H1 (cell line): Measurements from ENCODE around the gene PVR. TPM values are rescaled to one million over a fixed set of nuclear protein-coding genes. Genes with fewer than 3 reads are reported as not detected.

Source experiments
- CTCF ChIA-PET: fragments of 300-600 bp; sonication (Branson Sonifier 250); formaldehyde crosslinking; loops from one replicate; lab custom pipeline; 2021; ENCODE audit not compliant: partially characterized antibody; lab: Charles Lee
- POLR2A ChIA-PET: fragments of 300-600 bp; sonication (Branson Sonifier 250); formaldehyde crosslinking; loops from one replicate; lab custom pipeline; 2021; ENCODE audit warnings: inconsistent platforms; ENCODE audit not compliant: partially characterized antibody; lab: Charles Lee
- DNase-seq, 2 experiments: peaks; one replicate each; pipeline versions ENCODE4 v3.0.0 to v3.0.0-alpha.2; 2010 to 2022; ENCODE audit warnings: low spot score in 2 of 2, low read depth in 1 of 2, mixed read lengths in 1 of 2
- FAIRE-seq: peaks from 2 replicates; lab custom pipeline; 2011; peaks lifted over from hg19 to GRCh38; lab: Jason Lieb, UNC
- H2AFZ ChIP-seq: 2 replicates; pipeline ENCODE4 v1.8.1; 2012; ENCODE audit warnings: low read length, inconsistent platforms
- H2AK5ac ChIP-seq: 2 replicates; pipeline ENCODE4 v1.6.1; 2013; ENCODE audit warnings: low read depth, low read length
- H2BK120ac ChIP-seq: replicated peaks from 2 replicates; pipeline ENCODE3; 2013; ENCODE audit warnings: low read depth, low read length, inconsistent platforms
- H2BK12ac ChIP-seq: 2 replicates; pipeline ENCODE4 v1.6.1; 2013; ENCODE audit warnings: low read depth, low read length
- H2BK15ac ChIP-seq: 2 replicates; pipeline ENCODE4 v1.6.1; 2013; ENCODE audit warnings: low read length
- H2BK20ac ChIP-seq: 2 replicates; pipeline ENCODE4 v1.6.1; 2013; ENCODE audit warnings: low read length
- H2BK5ac ChIP-seq: 2 replicates; pipeline ENCODE4 v1.6.1; 2013; ENCODE audit warnings: low read depth, low read length
- H3K14ac ChIP-seq: 2 replicates; pipeline ENCODE4 v1.6.1; 2013; ENCODE audit warnings: inconsistent platforms; ENCODE audit not compliant: insufficient read length
- H3K18ac ChIP-seq: 2 replicates; pipeline ENCODE4 v1.6.1; 2013; ENCODE audit warnings: low read length; ENCODE audit errors: extremely low read depth
- H3K23ac ChIP-seq: 2 replicates; pipeline ENCODE4 v1.6.1; 2013; ENCODE audit warnings: inconsistent platforms; ENCODE audit not compliant: insufficient read length
- H3K23me2 ChIP-seq: 2 replicates; pipeline ENCODE4 v1.6.1; 2013; ENCODE audit warnings: low read depth, low read length
- H3K27ac ChIP-seq: 2 replicates; pipeline ENCODE4 v1.6.1; 2011; ENCODE audit warnings: low read depth, low read length, inconsistent platforms
- H3K27me3 ChIP-seq, 4 experiments: replicated peaks in 1 of 4; 1 replicate in 1 of 4; 2 replicates in 3 of 4; pipeline versions ENCODE4 v1.6.1 to v1.8.1; 2011 to 2013; ENCODE audit warnings: low read length in 3 of 4, mild to moderate bottlenecking in 3 of 4, inconsistent platforms in 2 of 4, mixed read lengths in 2 of 4, moderate library complexity in 1 of 4; ENCODE audit not compliant: control insufficient read depth in 3 of 4, insufficient read depth in 3 of 4; ENCODE audit errors: extremely low read depth in 1 of 4
- H3K36me3 ChIP-seq, 4 experiments: 2 replicates each; pipeline versions ENCODE4 v1.6.1 to v1.8.1; 2011 to 2013; ENCODE audit warnings: mild to moderate bottlenecking in 4 of 4, low read length in 3 of 4, moderate library complexity in 2 of 4, control low read depth in 1 of 4, inconsistent platforms in 1 of 4; ENCODE audit not compliant: insufficient read depth in 4 of 4, control insufficient read depth in 2 of 4
- H3K4ac ChIP-seq: replicated peaks from 2 replicates; pipeline ENCODE3; 2013; ENCODE audit warnings: low read length, low read depth, mixed read lengths, inconsistent platforms; ENCODE audit not compliant: insufficient read length
- H3K4me1 ChIP-seq, 4 experiments: replicated peaks in 1 of 4; 1 replicate in 1 of 4; 2 replicates in 3 of 4; pipeline versions ENCODE4 v1.6.1 to v1.8.1; 2011 to 2013; ENCODE audit warnings: low read length in 3 of 4, inconsistent platforms in 2 of 4, mixed read lengths in 1 of 4; ENCODE audit not compliant: insufficient read depth in 4 of 4, control insufficient read depth in 3 of 4
- H3K4me2 ChIP-seq, 2 experiments: 2 replicates each; pipeline versions ENCODE4 v1.6.1 to v1.8.1; 2011 to 2013; ENCODE audit warnings: low read depth in 2 of 2, low read length in 2 of 2, control low read depth in 1 of 2, inconsistent platforms in 1 of 2, mild to moderate bottlenecking in 1 of 2; ENCODE audit not compliant: insufficient read depth in 1 of 2
- H3K4me3 ChIP-seq, 4 experiments: fragments of 200-600, 300-600 bp in 1 of 4; sonication (generic), shearing (Covaris generic), sonication (Bioruptor Twin) in 1 of 4; 2 replicates each; pipeline versions ENCODE4 v1.5.1 to v1.8.1; 2011 to 2016; ENCODE audit warnings: low read length in 4 of 4, low read depth in 3 of 4, control low read depth in 2 of 4, inconsistent platforms in 2 of 4, mild to moderate bottlenecking in 2 of 4, mixed read lengths in 1 of 4, moderate library complexity in 1 of 4; ENCODE audit not compliant: insufficient read depth in 2 of 4; ENCODE audit errors: extremely low read depth in 1 of 4
- H3K56ac ChIP-seq: replicated peaks from 2 replicates; pipeline ENCODE3; 2013; ENCODE audit warnings: low read depth, mild to moderate bottlenecking, mixed read lengths, low read length, inconsistent platforms; ENCODE audit not compliant: insufficient read length
- H3K79me1 ChIP-seq: 2 replicates; pipeline ENCODE4 v1.6.1; 2013; ENCODE audit warnings: low read depth, low read length, control low read depth
- H3K79me2 ChIP-seq, 2 experiments: 2 replicates each; pipeline versions ENCODE4 v1.6.1 to v1.8.1; 2012 to 2013; ENCODE audit warnings: low read length in 2 of 2, mild to moderate bottlenecking in 2 of 2, inconsistent platforms in 1 of 2; ENCODE audit not compliant: insufficient read depth in 2 of 2, control insufficient read depth in 1 of 2
- H3K9ac ChIP-seq, 4 experiments: replicated peaks in 1 of 4; 1 replicate in 1 of 4; 2 replicates in 3 of 4; pipeline versions ENCODE4 v1.6.1 to v1.8.1; 2011 to 2013; ENCODE audit warnings: low read depth in 3 of 4, low read length in 3 of 4, control low read depth in 2 of 4, mild to moderate bottlenecking in 2 of 4, moderate library complexity in 2 of 4, inconsistent platforms in 1 of 4; ENCODE audit errors: extremely low read depth in 1 of 4
- H3K9me3 ChIP-seq, 2 experiments: 2 replicates each; pipeline versions ENCODE4 v1.6.1 to v1.8.1; 2012 to 2013; ENCODE audit warnings: mild to moderate bottlenecking in 2 of 2, moderate library complexity in 2 of 2, control low read depth in 1 of 2, inconsistent platforms in 1 of 2, low read depth in 1 of 2, low read length in 1 of 2, mixed read lengths in 1 of 2; ENCODE audit not compliant: insufficient read depth in 2 of 2
- H4K20me1 ChIP-seq, 2 experiments: replicated peaks in 1 of 2; 2 replicates each; pipeline versions ENCODE3 to v1.8.1; 2011 to 2013; ENCODE audit warnings: inconsistent platforms in 2 of 2, low read length in 2 of 2, mild to moderate bottlenecking in 1 of 2; ENCODE audit not compliant: insufficient read depth in 2 of 2, control insufficient read depth in 1 of 2
- H4K5ac ChIP-seq: 2 replicates; pipeline ENCODE4 v1.6.1; 2013; ENCODE audit warnings: low read length, low read depth, mixed read lengths, inconsistent platforms; ENCODE audit not compliant: insufficient read length
- H4K8ac ChIP-seq: 2 replicates; pipeline ENCODE4 v1.8.0; 2013; ENCODE audit warnings: mild to moderate bottlenecking, moderate library complexity, low read length, inconsistent platforms; ENCODE audit not compliant: insufficient read depth; ENCODE audit errors: extremely low read depth
- H4K91ac ChIP-seq: replicated peaks from 2 replicates; pipeline ENCODE3; 2013; ENCODE audit warnings: low read length, mixed read lengths, inconsistent platforms; ENCODE audit not compliant: insufficient read length
- ATF2 ChIP-seq: IDR thresholded peaks from 2 replicates; pipeline ENCODE4 v1.6.1; 2012; ENCODE audit warnings: low read length, inconsistent platforms
- HDAC2 ChIP-seq, 2 experiments: fragments of 300-600 bp in 1 of 2; sonication (generic) in 1 of 2; IDR thresholded peaks; 2 replicates each; pipeline ENCODE4 v1.6.1; 2011 to 2012; ENCODE audit warnings: low read depth in 2 of 2, low read length in 2 of 2, mild to moderate bottlenecking in 2 of 2, moderate library complexity in 2 of 2, borderline replicate concordance in 1 of 2, inconsistent platforms in 1 of 2
- JUND ChIP-seq: IDR thresholded peaks from 2 replicates; pipeline ENCODE4 v1.6.1; 2011; ENCODE audit warnings: mild to moderate bottlenecking, improper control_type of control experiment, low read length
- MAFK ChIP-seq: IDR thresholded peaks from 2 replicates; pipeline ENCODE4 v1.6.1; 2012; ENCODE audit warnings: low read depth, mild to moderate bottlenecking, improper control_type of control experiment, low read length
- SAP30 ChIP-seq: fragments of 300-600 bp; sonication (generic); IDR thresholded peaks from 2 replicates; pipeline ENCODE4 v1.7.1; 2012; ENCODE audit warnings: low read length, moderate library complexity, mild to moderate bottlenecking, inconsistent platforms; ENCODE audit not compliant: insufficient read depth, insufficient replicate concordance
- SIN3A ChIP-seq, 2 experiments: IDR thresholded peaks in 1 of 2; conservative IDR thresholded peaks in 1 of 2; 2 replicates each; pipeline ENCODE4 v1.6.1; 2011 to 2012; ENCODE audit warnings: low read length in 2 of 2, improper control_type of control experiment in 1 of 2, low read depth in 1 of 2, mild to moderate bottlenecking in 1 of 2
- SIRT6 ChIP-seq: IDR thresholded peaks from one replicate; pipeline ENCODE4 v1.7.1; 2012; ENCODE audit warnings: low read length, inconsistent platforms
- SP2 ChIP-seq: IDR thresholded peaks from 2 replicates; pipeline ENCODE4 v1.6.1; 2012; ENCODE audit warnings: mild to moderate bottlenecking, low read length, inconsistent platforms
- SP4 ChIP-seq: IDR thresholded peaks from 2 replicates; pipeline ENCODE4 v1.6.1; 2012; ENCODE audit warnings: low read length, inconsistent platforms
- TAF7 ChIP-seq: optimal IDR thresholded peaks from 2 replicates; pipeline ENCODE3; 2011; ENCODE audit warnings: low read depth, mild to moderate bottlenecking, inconsistent platforms, low read length, moderate library complexity, borderline replicate concordance
- ZNF274 ChIP-seq: IDR thresholded peaks from 2 replicates; pipeline ENCODE4 v1.7.0; 2012; ENCODE audit warnings: low read length, borderline replicate concordance; ENCODE audit errors: extremely low read depth
- WGBS, 2 experiments: shearing (Covaris generic) in 1 of 2; methylation state at CpG; one replicate each; pipeline versions ENCODE4 v1.1.6 to v1.1.7; 2013 to 2015; ENCODE audit warnings: low lambda C conversion rate in 2 of 2, mixed read lengths in 2 of 2, inconsistent platforms in 1 of 2, low coverage in 1 of 2, missing lambda C conversion rate in 1 of 2; ENCODE audit not compliant: insufficient replicate concordance in 2 of 2, insufficient coverage in 1 of 2, insufficient read length in 1 of 2; ENCODE audit errors: extremely low coverage in 1 of 2, missing lambda C conversion rate in 1 of 2; 5-methylcytosine and 5-hydroxymethylcytosine counted together
- polyA plus RNA-seq, 7 experiments: library from polyadenylated mRNA; depleted of rRNA in 3 of 7; stranded (reverse) in 5 of 7; unstranded in 2 of 7; fragments of >200 nt in 5 of 7; fragments of 200-250 nt in 2 of 7; gene quantifications; 1 replicate in 5 of 7; 2 replicates in 1 of 7; 4 replicates in 1 of 7; pipeline versions ENCODE4 v1.2.1 to v1.2.3, GENCODE V29; 2011 to 2013; ENCODE audit warnings: missing spikeins in 2 of 7, mixed read lengths in 2 of 7
- total RNA-seq: library from RNA; stranded (reverse); fragmentation: NEBNext Ultra II Directional; extraction: Animal tissue kit (Norgen Biotek cat#: 25700); gene quantifications from 2 replicates; pipeline ENCODE4 v1.2.1, GENCODE V29; 2021

PVR gene
- total and polyA plus RNA-seq, 2 of the 8 experiments (the other 6 are each of a cell fraction or from before 2014, with no cell fraction given): 13.3 to 14.8 TPM

GRCh38 chr19:44642377-44642776 is 1.3 kb upstream of the PVR start:
- Histone ChIP-seq H3K4me3 (no peak overlapping the region), H3K56ac (no peak overlapping the region), H3K27ac (no peak overlapping the region), H3K4ac (no peak overlapping the region), H3K23me2 (peaks cover 3% of the 10 kb centered on the region; the same call in 1 of the 2 replicates), H2BK120ac (no peak overlapping the region), H4K5ac (no peak overlapping the region), H3K79me2 (peaks cover 0 to 3% of the 10 kb centered on the region in 2 experiments; a peak in 2 of 4 replicates), H4K91ac (no peak overlapping the region), H3K4me2 (no peak overlapping the region), H3K9me3 (no peaks in the 10 kb centered on the region), H2BK15ac (no peak overlapping the region), H2BK5ac (no peak overlapping the region), H2AFZ (no peak overlapping the region), H3K4me1 (peaks cover 0 to 2% (median under 1%) of the 10 kb centered on the region in 4 experiments; a peak in 2 of 7 replicates), H3K36me3 (peaks cover 0 to 3% (median 0%) of the 10 kb centered on the region in 4 experiments; a peak in 1 of 8 replicates), H2AK5ac (no peak overlapping the region), H3K14ac (no peak overlapping the region), H3K27me3 (peaks cover 0 to 8% (median 6%) of the 10 kb centered on the region in 4 experiments; a peak in 6 of 7 replicates), H4K20me1 (peaks cover 2 to 5% of the 10 kb centered on the region in 2 experiments), H4K8ac (no peak overlapping the region), H2BK20ac (no peak overlapping the region), H3K18ac (no peak overlapping the region), H3K79me1 (no peaks in the 10 kb centered on the region), H3K9ac (no peak overlapping the region), H3K23ac (no peak overlapping the region), H2BK12ac (no peak overlapping the region)
- FAIRE-seq: no peak
- ChIA-PET CTCF (interaction anchor here (1.0 to 2.5 kb wide), 7 partner anchors 12 to 71 kb away, joined by 3 to 16 read pairs (median 4); no protein-coding TSS in a partner anchor), POLR2A (interaction anchor here (2.3 kb wide), 1 partner anchor 11 kb away, joined by 5 read pairs; no protein-coding TSS in a partner anchor)
- 80% methylated on average over 1 of the region's 1 CpG; no CpG with 5 or more reads in 1 of the 2 experiments for WGBS, 2 experiments
- no peak for DNase-seq
- TF ChIP-seq MAFK (no peak), SIRT6 (no peak), ZNF274 (no peak), JUND (no peak), SIN3A (conservative IDR thresholded peaks at IDR 0.05 in 1 of 2, IDR thresholded peaks at IDR 0.05 in 1 of 2; ENCODE audit: low read depth in 1 of 2, low read length in 2 of 2) (no peak), TAF7 (no peak), HDAC2 (IDR thresholded peaks at IDR 0.05; ENCODE audit: borderline replicate concordance in 1 of 2, low read depth in 2 of 2, low read length in 2 of 2) (no peak), SP2 (no peak), SAP30 (no peak), SP4 (no peak), ATF2 (no peak)
